ENCODE results near the gene FAM107B.

Gene FAM107B

DNA sequence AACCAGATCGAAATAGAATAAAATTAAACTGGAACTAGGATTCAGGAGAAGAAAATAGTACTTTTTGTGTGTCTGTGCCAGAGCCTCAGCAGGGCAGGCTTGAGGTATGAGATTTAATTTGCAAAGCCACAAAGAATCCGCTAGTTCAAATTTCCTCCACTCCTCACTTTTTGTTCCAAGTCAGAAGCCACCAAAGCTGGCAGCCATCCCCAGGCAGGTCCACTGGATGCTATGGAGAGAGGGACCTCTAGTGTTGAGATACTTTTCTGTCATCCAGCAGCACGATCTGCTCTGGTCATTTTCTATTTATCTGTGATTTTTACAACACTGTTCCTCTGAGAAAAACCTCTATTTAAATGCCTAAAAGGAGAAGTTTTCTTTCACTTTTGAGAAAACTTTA lies 296.1 kb downstream of the FAM107B start:
- no peak for DNase-seq

DNA sequence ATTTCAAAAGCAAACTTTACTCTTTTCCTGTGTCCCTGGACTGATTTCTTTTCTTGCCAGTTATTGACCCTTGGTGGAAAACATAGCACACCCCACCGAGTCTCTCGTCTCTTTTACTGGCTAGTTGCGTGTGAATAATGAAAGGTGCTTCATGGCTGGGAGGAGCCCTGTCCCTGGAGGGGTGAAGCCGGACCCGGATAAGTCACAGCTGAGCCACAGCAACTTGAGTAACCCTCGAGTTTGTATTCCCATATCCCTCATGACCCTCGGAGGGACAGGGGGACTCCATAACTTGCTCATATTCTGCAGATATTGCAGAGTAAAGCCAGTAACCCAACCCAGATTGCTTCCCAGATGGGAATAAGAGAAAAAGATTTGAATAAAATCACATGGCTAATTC lies 296.5 kb downstream of the FAM107B start:
- DNase-seq, result no peak

DNA sequence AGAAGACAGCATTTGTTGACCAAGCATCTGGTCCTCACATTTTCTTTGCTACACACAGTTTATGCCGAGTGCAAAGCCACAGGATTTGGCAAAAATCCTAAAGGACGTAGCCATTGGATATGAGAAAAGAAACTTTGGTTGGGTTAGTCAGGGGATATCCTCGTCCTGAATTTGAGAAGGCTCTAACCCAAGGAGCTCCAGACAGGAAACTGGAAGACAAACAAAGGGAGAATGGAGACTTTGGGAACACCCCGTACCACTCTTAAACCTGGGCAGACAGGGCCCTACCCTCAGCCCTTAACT lies 297.3 kb downstream of the FAM107B start:
- no peak for DNase-seq

DNA sequence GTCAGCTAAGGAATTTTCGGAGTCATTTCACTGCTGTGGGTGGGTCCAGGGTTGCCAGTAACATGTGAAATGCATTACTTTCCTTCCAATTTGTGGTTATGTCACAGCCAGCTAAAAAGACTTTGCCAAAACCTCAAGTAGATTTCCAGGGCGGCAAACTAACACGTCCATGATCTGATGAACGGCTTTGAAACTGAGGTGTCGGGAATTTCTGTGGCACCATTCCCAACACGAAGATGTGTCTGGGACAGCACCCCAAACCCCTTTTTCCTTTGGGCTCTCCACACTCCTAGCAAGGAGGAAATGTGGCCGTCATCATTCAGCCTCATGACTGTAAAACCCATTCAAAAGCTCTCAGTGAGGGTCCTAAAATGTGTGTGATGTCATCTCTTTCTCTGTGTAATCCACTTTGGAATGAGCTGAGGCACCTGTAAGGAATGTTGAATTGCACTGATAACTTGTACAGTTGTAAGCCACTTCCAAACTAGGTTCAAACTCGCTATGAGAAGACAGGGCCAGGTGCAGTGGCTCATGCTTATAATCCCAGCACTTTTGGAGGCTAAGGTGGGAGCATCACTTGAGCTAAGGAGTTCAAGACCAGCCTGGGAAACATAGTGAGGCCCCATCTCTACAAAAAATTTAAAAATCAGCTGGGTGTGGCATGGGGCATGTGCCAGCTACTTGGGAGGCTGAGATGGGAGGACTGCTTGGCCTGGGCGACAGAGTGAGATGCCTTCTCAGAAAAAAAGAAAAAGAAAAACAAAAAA lies 297.9 kb downstream of the FAM107B start:
- DNase-seq, result no peak

DNA sequence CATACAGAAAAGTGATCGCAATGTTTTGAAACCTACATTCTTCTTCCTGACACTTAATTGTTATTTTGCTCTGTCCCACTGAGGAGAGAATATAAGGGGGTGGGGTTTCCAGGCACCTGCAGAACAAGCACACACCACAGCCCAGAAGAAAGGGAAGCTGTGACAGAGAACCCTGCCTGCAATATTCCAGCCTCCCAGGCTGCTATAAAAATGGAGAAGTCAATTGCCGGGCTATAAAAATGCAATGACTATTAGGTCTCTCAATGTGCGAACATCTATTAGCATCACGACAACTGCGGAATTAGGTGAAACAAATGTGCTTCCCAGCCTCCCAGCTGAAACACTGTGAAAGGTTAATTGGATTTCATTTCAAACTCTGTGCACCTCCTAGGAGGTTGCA lies 298.7 kb downstream of the FAM107B start:
- no peak for DNase-seq

DNA sequence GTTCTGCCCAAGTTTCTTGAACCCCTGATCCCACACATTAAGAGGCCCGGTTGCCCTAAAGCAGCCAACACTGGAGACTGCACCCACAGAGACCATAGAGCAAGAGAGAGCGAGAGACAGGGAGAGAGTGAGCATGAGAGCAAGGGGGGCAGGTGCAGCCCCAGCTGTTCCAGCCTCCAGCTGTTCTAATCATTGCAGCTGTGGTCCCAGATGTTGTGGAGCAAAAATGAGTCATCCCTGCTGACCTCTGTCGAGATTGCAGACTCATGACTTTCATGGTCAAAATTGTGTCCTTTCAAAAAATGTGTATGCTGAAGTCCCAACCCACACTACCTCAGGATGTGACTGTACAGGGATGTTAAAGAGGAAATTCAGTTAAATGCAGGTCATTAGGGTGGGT lies 300.0 kb downstream of the FAM107B start:
- no peak for DNase-seq

DNA sequence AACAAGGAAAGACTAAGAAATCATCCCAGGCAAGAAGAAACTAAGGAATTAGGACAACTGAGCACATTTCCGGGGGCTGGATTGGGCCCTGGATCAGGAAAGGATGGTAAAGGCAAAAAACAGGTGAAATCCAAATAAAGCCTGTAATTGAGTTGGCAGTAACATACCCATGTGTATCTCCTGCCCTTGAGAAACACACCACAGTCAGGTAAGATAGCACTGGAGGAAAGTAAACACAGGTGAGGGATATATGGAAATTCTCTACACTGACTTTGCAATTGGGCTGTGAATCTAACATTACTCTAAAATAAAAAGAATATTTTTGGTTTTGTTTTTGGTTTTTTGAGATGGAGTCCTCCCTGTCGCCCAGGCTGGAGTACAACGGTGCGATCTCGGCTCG lies 303.8 kb downstream of the FAM107B start:
- DNase-seq, result no peak

DNA sequence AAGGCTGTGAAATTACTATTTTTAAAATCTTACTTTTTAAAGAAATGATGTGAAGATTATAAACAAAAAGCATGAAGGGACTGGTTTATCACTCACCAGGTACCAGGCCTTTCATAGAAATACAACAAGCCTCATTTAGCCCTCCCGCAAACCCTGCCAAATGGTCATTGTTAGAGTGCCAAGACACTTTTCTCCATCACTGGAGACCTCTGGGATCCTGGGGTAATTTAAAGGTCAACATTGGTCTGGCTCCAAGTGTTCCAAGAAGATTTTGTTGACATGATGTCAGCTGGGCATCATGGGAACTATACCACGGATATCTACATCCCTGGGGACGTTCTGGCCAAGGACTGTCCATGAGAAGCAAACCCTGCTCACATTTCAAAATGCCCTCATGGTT lies 306.0 kb downstream of the FAM107B start:
- DNase-seq, result no peak

Measured in CD4-positive, alpha-beta T cell treated with Interferon gamma for 1 hour (primary cell).